Measurements from ENCODE around the gene ADRA2A.

DNA sequence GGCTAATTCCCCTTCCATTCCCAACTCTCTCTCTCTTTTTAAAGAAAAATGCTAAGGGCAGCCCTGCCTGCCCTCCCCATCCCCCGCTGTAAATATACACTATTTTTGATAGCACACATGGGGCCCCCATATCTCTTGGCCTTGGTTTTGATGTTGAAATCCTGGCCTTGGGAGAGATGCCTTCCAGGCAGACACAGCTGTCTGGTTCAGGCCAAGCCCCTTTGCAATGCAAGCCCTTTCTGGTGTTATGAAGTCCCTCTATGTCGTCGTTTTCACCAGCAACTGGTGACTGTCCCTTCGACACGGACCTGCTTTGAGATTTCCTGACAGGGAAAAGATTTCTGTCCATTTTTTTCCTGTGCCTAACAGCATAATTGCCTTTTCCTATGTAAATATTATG, 3.0 kb downstream of the ADRA2A start:
- TF ChIP-seq, protein P1, sequence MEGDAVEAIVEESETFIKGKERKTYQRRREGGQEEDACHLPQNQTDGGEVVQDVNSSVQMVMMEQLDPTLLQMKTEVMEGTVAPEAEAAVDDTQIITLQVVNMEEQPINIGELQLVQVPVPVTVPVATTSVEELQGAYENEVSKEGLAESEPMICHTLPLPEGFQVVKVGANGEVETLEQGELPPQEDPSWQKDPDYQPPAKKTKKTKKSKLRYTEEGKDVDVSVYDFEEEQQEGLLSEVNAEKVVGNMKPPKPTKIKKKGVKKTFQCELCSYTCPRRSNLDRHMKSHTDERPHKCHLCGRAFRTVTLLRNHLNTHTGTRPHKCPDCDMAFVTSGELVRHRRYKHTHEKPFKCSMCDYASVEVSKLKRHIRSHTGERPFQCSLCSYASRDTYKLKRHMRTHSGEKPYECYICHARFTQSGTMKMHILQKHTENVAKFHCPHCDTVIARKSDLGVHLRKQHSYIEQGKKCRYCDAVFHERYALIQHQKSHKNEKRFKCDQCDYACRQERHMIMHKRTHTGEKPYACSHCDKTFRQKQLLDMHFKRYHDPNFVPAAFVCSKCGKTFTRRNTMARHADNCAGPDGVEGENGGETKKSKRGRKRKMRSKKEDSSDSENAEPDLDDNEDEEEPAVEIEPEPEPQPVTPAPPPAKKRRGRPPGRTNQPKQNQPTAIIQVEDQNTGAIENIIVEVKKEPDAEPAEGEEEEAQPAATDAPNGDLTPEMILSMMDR (IDR thresholded peaks at IDR 0.05): no peak
- TF ChIP-seq POLR2AphosphoS5 (IDR thresholded peaks at IDR 0.05): no peak

Measured in esophagus muscularis mucosa (tissue), 3 donors.